Fibroblast of skin of back (primary cell): ENCODE data around the gene KCTD16. TPM values are rescaled to one million over a fixed set of nuclear protein-coding genes. Genes with fewer than 3 reads are reported as not detected.
A peak's percentile ranks its signal among the peaks of the same experiment; 100 is the strongest.

Experiments
- DNase-seq: peaks from one replicate; pipeline ENCODE4 v3.0.0-alpha.2; 2013
- polyA plus RNA-seq, 2 experiments: library from polyadenylated mRNA; unstranded; fragments of 120-200 nt; gene quantifications; one replicate each; pipeline ENCODE4 v1.2.1, GENCODE V29; 2013; ENCODE audit not compliant: insufficient read length in 2 of 2

KCTD16 gene
- polyA plus RNA-seq (2013, experiment 1 of 2; ENCODE audit: insufficient read length) = 0.92 TPM
- polyA plus RNA-seq (2013, experiment 2 of 2; ENCODE audit: insufficient read length) = 0.64 TPM

GRCh38 chr5:144170276-144171024 lies at the start of gene KCTD16, which contains the start of gene YIPF5:
TSS of gene KCTD16 (plus strand) at chr5:144170873.
TSS of gene YIPF5 (minus strand) at chr5:144170659. CDS start at chr5:144169955, 704 bp downstream.
- DNase-seq = peak; percentile 96

- DNase-seq = no peak
These were observed 49.1 kb upstream of the KCTD16 start for GRCh38 chr5:144121577-144121976.

DNA sequence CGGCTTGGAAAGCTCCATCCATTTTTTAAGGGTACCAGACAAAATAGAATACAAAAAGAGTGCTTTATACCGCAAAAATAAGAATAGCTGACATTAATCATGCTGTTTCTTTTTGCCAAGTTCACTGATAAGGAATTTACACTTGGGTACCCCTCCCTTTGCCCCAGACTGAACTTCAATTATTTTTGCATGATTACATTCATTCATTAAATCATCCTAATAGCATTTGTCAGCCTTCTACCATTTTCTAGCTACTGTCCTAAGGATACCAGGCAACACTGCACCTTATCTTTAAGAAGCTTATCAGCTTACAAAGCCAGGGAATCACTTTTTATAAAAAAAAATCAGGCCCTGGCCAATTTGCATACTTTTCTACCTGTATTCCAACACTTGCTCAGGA lies 48.6 kb upstream of the KCTD16 start:
- no peak for DNase-seq

DNA sequence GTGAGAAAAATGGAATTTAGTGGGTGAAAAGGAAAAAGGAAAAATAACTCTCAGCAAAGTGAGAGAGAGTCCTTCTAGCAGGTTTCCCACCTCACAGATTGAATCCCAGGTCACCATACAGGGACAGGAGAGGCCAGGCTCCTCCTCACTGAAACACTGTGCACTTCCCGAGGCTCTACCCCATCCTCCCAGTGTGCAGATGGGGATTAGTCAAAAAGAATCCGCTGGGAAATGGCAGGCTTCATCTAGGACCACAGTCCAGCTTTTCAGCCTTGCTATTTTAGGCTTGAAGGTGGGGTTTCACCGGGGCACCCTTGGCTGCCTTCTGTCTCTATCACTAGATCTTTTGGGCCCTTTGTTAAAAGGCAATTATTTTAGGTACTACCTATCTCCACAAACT lies 48.0 kb upstream of the KCTD16 start:
- DNase-seq = no peak

- peak; percentile 9 for DNase-seq
These were observed 45.4 kb upstream of the KCTD16 start for GRCh38 chr5:144125163-144125726.

GRCh38 chr5:144126707-144127106 lies 44.0 kb upstream of the KCTD16 start:
- no peak for DNase-seq

GRCh38 chr5:144128844-144129243 lies 41.8 kb upstream of the KCTD16 start:
- no peak for DNase-seq

- DNase-seq = no peak
These were observed 40.4 kb upstream of the KCTD16 start for GRCh38 chr5:144130306-144130705.

DNA sequence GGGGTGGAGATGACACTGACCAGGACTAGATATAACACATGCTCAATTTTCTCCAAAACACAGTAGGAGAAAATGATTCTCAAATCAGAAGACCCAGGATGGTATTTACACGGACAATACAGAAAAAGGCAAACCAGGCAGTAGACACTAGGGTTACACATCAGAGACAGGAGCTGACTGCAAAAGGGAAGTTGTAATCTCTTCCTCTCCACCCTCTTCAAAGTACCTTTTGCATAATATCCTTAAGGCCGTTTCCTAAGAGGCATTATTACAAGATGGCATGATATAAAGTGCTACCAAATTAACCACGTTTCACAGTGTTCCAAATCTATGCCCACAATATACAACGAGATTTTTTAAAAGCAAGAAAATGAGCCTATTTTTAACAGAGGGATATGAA lies 39.4 kb upstream of the KCTD16 start:
- no peak for DNase-seq

GRCh38 chr5:144133050-144133633 lies 37.5 kb upstream of the KCTD16 start:
- no peak for DNase-seq

DNA sequence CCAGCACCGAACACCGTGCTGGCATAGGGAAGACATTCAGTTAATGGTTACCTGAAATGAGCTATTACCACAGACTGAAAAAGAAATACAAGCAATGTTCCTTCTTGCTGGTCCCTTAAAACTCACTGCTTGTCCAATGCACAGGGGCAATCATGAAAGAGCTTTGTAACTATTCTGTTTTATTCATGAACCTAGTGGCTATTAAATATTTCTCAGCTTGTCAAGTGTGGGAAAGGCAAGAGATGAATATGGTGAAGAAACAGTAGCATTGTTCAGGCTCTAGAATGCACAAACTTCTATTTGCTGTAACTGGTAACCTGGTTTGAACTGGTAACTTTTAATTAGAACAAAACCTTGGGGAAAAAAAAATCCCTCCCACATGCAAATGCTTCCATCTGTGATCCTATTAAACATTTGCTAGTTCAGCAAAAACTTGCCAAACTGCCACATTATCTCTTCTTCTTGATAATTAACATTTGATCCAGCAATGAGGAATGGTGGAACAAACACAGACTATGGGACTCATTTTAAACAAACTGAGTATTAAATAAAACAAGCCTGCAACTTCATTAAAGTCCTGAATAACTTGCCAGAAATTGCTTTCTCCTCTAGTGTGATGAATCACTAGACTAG lies 36.4 kb upstream of the KCTD16 start:
- DNase-seq = no peak

GRCh38 chr5:144135113-144135762 lies 35.4 kb upstream of the KCTD16 start:
- no peak for DNase-seq

DNA sequence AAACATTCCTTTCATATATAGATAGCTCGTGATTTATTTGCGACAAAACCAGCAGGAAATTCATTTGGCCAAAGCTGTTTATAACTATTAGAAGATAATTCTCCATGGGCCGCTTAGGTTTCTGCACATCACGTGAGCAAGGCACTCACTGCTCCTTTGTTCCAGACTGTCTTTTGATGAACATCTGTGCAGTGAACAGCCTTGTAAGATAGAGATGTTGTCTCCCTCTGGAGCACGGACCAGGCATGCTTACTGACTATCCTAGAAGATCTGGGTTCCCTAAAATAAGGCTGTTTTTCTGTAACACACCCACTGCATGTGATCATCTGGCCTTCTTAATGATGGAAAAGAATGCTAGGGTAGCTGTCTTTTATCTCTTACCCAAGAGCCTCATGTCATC lies 31.1 kb upstream of the KCTD16 start:
- DNase-seq = peak; percentile 71

- no peak for DNase-seq
These were observed 29.1 kb upstream of the KCTD16 start for GRCh38 chr5:144141585-144141984.

GRCh38 chr5:144142139-144142823 lies 28.4 kb upstream of the KCTD16 start:
- DNase-seq = peak; percentile 68

DNA sequence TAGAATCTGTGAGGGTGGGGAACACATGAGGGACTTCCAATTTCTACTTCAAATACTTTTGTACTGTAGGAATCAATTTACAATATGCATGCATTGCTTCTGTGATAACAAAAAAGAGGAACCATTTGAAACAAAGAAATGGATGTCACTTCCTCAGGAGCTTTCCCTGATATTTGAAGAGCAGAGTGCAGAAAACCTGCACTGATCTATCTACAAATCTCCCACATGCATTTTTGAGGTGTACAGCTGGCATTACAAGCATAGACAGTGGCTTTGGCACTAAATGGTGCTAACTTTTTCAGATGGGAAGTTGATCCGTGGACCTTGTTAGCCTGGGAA lies 27.9 kb upstream of the KCTD16 start:
- DNase-seq = no peak

GRCh38 chr5:144143625-144144024 lies 27.0 kb upstream of the KCTD16 start:
- DNase-seq = no peak

- DNase-seq = no peak
These were observed 25.5 kb upstream of the KCTD16 start for GRCh38 chr5:144144956-144145751.

DNA sequence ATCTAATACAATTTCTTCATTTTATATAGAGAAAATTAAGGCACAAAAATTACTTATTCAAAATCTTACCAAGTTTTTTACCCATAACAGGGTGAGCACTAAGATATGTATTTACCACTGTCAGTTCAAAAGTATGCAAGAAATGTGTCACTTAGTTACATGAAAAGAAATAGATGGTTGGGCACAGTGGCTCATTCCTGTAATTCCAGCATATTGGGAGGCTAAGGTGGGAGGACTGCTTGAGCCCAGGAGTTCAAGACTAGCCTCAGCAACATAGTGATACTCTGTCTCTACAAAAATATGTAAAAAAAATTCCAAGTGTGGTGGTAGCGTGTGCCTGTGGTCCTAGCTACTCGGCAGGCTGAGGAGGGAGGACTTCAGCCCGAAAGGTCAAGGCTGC lies 19.6 kb upstream of the KCTD16 start:
- peak; percentile 83 for DNase-seq

DNA sequence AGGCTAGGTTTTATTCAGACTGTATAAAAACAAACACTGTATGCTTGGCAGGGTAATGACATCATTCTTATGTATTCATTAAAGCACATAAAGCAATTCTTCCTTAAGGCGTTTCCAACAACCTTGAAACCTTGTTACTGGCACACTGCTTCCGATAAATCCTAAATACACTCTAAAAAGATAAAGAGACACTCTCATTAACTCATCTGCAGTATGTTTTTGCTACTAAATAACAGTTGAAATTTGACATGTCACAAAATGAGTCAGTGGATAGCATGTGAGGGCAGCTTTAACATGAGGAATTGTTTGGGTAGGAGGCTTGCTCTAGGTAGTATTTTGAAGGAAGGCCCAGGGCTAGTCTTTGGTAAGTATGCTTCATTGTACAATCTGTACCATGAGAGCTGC lies 13.9 kb upstream of the KCTD16 start:
- DNase-seq = no peak

DNA sequence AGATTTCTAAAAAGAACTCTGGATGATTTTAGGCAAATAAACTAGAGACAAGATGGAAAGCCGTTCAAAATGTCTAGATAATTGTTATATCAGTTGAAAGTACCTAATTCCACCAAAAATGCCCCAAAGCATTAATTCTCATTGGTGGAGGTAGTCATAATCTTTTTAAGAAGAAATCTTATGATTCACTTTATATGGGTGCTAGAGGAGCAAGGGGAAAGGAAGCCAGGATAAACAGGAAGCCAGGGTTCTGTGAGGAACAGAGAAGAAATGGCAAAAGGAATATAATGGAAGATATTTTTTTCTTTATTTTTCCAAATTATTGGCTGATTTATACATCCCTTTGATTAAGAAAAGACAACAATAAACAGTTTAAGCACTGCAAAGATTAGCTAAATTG lies 8.0 kb upstream of the KCTD16 start:
- no peak for DNase-seq
